Measurements from ENCODE around the gene HSPA14. TPM values are rescaled to one million over a fixed set of nuclear protein-coding genes. Genes with fewer than 3 reads are reported as not detected.

Gene HSPA14
- total and polyA plus RNA-seq, 2 of the 4 experiments (the other 2 are of a cell fraction): 10.3 to 11.8 TPM

- Histone ChIP-seq H3K14ac (replicated peaks; ENCODE audit: low read depth, low read length) (no peak overlapping the region), H3K4me2 (ENCODE audit: low read depth, low read length) (no peak overlapping the region), H3K9me3 (ENCODE audit: control insufficient read depth, insufficient read depth, low read length) (no peaks in the 10 kb centered on the region), H4K91ac (ENCODE audit: insufficient read depth, low read depth, low read length) (no peak overlapping the region), H3K18ac (ENCODE audit: low read depth, low read length) (no peak overlapping the region), H2BK5ac (ENCODE audit: low read depth, low read length, poor library complexity, severe bottlenecking) (no peak overlapping the region), H3K4me3 (ENCODE audit: insufficient read depth, low read depth, low read length) (no peak overlapping the region), H2AFZ (replicated peaks; ENCODE audit: low read length, poor library complexity) (no peak overlapping the region), H3K27me3 (ENCODE audit: control insufficient read depth, insufficient read depth, low read length) (no peaks in the 10 kb centered on the region), H3K36me3 (ENCODE audit: control insufficient read depth, insufficient read depth, low read length) (no peaks in the 10 kb centered on the region), H2AK9ac (replicated peaks; ENCODE audit: low read depth, low read length, poor library complexity) (no peak overlapping the region), H3K79me1 (ENCODE audit: low read depth in 1 of 2, low read length in 2 of 2) (peaks cover 7 to 8% of the 10 kb centered on the region in 2 experiments), H3K23ac (ENCODE audit: low read depth, low read length) (no peak overlapping the region), H3K4ac (ENCODE audit: low read depth, low read length) (no peak overlapping the region), H4K20me1 (ENCODE audit: insufficient read depth, low read length) (no peaks in the 10 kb centered on the region), H3K4me1 (ENCODE audit: control insufficient read depth, insufficient read depth, low read length) (no peaks in the 10 kb centered on the region; the same call in 1 of the 2 replicates), H2BK15ac (ENCODE audit: low read depth, low read length) (no peak overlapping the region), H2AK5ac (ENCODE audit: low read depth, low read length) (no peak overlapping the region), H3K9me1 (ENCODE audit: insufficient read depth, low read length) (peaks cover 3% of the 10 kb centered on the region), H4K8ac (ENCODE audit: low read depth in 2 of 2, low read length in 2 of 2) (no peak overlapping the region), H2BK120ac (ENCODE audit: low read depth, low read length) (no peak overlapping the region), H4K5ac (ENCODE audit: low read depth, low read length) (no peak overlapping the region), H2BK20ac (ENCODE audit: low read depth, low read length) (no peak overlapping the region), H3K27ac (ENCODE audit: insufficient read depth, low read length) (no peak overlapping the region), H3K9ac (ENCODE audit: low read depth, low read length) (no peak overlapping the region), H3K56ac (ENCODE audit: extremely low read depth, insufficient read depth, low read length) (no peak overlapping the region)
- ChIA-PET CTCF (no interaction called here), POLR2A (ENCODE audit: unreplicated experiment) (no interaction called here)
- TF ChIP-seq SMC3 (IDR thresholded peaks at IDR 0.05; ENCODE audit: low read depth, low read length) (no peak), RFX5 (IDR thresholded peaks at IDR 0.05; ENCODE audit: low read depth, low read length) (no peak)
- intact Hi-C loops (cut with micrococcal nuclease): loop anchor here (10.0 kb wide), 1 partner anchor 272 kb away; no protein-coding TSS in a partner anchor
- DNase-seq (no peak), ATAC-seq (ENCODE audit: low read depth) (no peak)
- WGBS, 2 experiments (ENCODE audit: extremely low coverage in 2 of 2, insufficient read length in 1 of 2): no CpG with 5 or more reads among the region's 3 CpGs
- dilution Hi-C loops (cut with HindIII; ENCODE audit: low sequenced_read_pairs, unreplicated experiment): no loop called here
- in situ Hi-C loops (cut with MboI; ENCODE audit: low sequenced_read_pairs): no loop called here
- BruUV-seq (replicated peaks): no TSS peak
Measured at GRCh38 chr10:14833106-14833505, 5.0 kb upstream of the HSPA14 start.
